ENCODE results near the gene GALNT9. TPM values are rescaled to one million over a fixed set of nuclear protein-coding genes. Genes with fewer than 3 reads are reported as not detected.

Gene GALNT9
- total and polyA plus RNA-seq, 2 donors (not counting 1 experiment from before 2014, with no cell fraction given), result 0.71 to 2.4 TPM

- DNase-seq, result no peak
- POLR2A ChIA-PET, result interaction anchor here (0.6 kb wide), 1 partner anchor 40 kb away, joined by 4 read pairs; no protein-coding TSS in a partner anchor
- Histone ChIP-seq H3K36me3 (replicated peaks in 1 of 2; ENCODE audit: control extremely low read depth in 1 of 2, control insufficient read depth in 1 of 2, extremely low read depth in 1 of 2, insufficient read depth in 2 of 2, low read length in 1 of 2) (no peaks in the 10 kb centered on the region), H3K27me3 (replicated peaks in 1 of 4; ENCODE audit: control extremely low read depth in 1 of 4, control insufficient read depth in 3 of 4, insufficient read depth in 4 of 4, low read length in 3 of 4) (peaks cover 0 to 27% (median 0%) of the 10 kb centered on the region in 4 experiments), H3K9me3 (ENCODE audit: control extremely low read depth in 1 of 3, control insufficient read depth in 2 of 3, insufficient read depth in 1 of 3, low read length in 2 of 3) (peaks cover 0 to 17% (median 0%) of the 10 kb centered on the region in 3 donors), H3K27ac (ENCODE audit: low read length in 2 of 2) (no peak overlapping the region), H3K79me2 (ENCODE audit: control insufficient read depth, insufficient read depth, low read length) (no peaks in the 10 kb centered on the region), H3K4me1 (ENCODE audit: control insufficient read depth in 2 of 2, insufficient read depth in 2 of 2, low read length in 2 of 2) (peaks cover 13 to 15% of the 10 kb centered on the region in 2 donors), H4K20me1 (ENCODE audit: control insufficient read depth, insufficient read depth, low read length, poor library complexity, severe bottlenecking) (no peaks in the 10 kb centered on the region), H2AFZ (ENCODE audit: insufficient read depth, low read depth, low read length, poor library complexity, severe bottlenecking) (no peak overlapping the region), H3K4me3 (ENCODE audit: control extremely low read depth in 1 of 5, extremely low read depth in 1 of 5, insufficient read depth in 1 of 5, low read depth in 2 of 5, low read length in 4 of 5) (no peak overlapping the region), H3K9ac (ENCODE audit: low read length) (no peak overlapping the region), H3K4me2 (replicated peaks; ENCODE audit: low read depth, low read length, poor library complexity, severe bottlenecking) (no peak overlapping the region)
- no peaks in the 10 kb centered on the region for H3K27me3 Mint-ChIP-seq
- no peaks in the 10 kb centered on the region for H3K9me3 Mint-ChIP-seq (ENCODE audit: insufficient read depth)
- H3K4me1 Mint-ChIP-seq, result peaks cover 9% of the 10 kb centered on the region
- intact Hi-C loops (cut with micrococcal nuclease), result no loop called here
- CTCF ChIA-PET, result no interaction called here
- no peak for ATAC-seq (ENCODE audit: low read depth)
- 92% methylated on average over 1 of the region's 1 CpG for WGBS (ENCODE audit: insufficient coverage)
- H3K27ac Mint-ChIP-seq, result no peak overlapping the region
- H3K4me3 Mint-ChIP-seq, result no peak overlapping the region
- no peak for TF ChIP-seq EZH2 (IDR thresholded peaks at IDR 0.05; ENCODE audit: borderline replicate concordance, insufficient read depth, low read depth, low read length, poor library complexity, severe bottlenecking)
- no peak for TF ChIP-seq CTCF (IDR thresholded peaks at IDR 0.05)
Measured at GRCh38 chr12:132226604-132227003, 102.8 kb downstream of the GALNT9 start.

- Histone ChIP-seq H3K79me2 (ENCODE audit: control insufficient read depth, insufficient read depth, low read length) (no peaks in the 10 kb centered on the region), H3K4me1 (ENCODE audit: control insufficient read depth in 2 of 2, insufficient read depth in 2 of 2, low read length in 2 of 2) (peaks cover 13 to 15% of the 10 kb centered on the region in 2 donors), H3K9me3 (ENCODE audit: control extremely low read depth in 1 of 3, control insufficient read depth in 2 of 3, insufficient read depth in 1 of 3, low read length in 2 of 3) (peaks cover 0 to 21% (median 1%) of the 10 kb centered on the region in 3 donors), H4K20me1 (ENCODE audit: control insufficient read depth, insufficient read depth, low read length, poor library complexity, severe bottlenecking) (no peaks in the 10 kb centered on the region), H3K36me3 (replicated peaks in 1 of 2; ENCODE audit: control extremely low read depth in 1 of 2, control insufficient read depth in 1 of 2, extremely low read depth in 1 of 2, insufficient read depth in 2 of 2, low read length in 1 of 2) (no peaks in the 10 kb centered on the region), H3K27me3 (replicated peaks in 1 of 4; ENCODE audit: control extremely low read depth in 1 of 4, control insufficient read depth in 3 of 4, insufficient read depth in 4 of 4, low read length in 3 of 4) (peaks cover 0 to 29% (median 0%) of the 10 kb centered on the region in 4 experiments), H3K27ac (ENCODE audit: low read length in 2 of 2) (no peak overlapping the region), H2AFZ (ENCODE audit: insufficient read depth, low read depth, low read length, poor library complexity, severe bottlenecking) (no peak overlapping the region), H3K9ac (ENCODE audit: low read length) (no peak overlapping the region), H3K4me3 (ENCODE audit: control extremely low read depth in 1 of 5, extremely low read depth in 1 of 5, insufficient read depth in 1 of 5, low read depth in 2 of 5, low read length in 4 of 5) (no peak overlapping the region), H3K4me2 (replicated peaks; ENCODE audit: low read depth, low read length, poor library complexity, severe bottlenecking) (no peak overlapping the region)
- no peak for ATAC-seq (ENCODE audit: low read depth)
- no peak overlapping the region for H3K27ac Mint-ChIP-seq
- ChIA-PET CTCF (no interaction called here), POLR2A (no interaction called here)
- intact Hi-C loops (cut with micrococcal nuclease), result no loop called here
- H3K4me3 Mint-ChIP-seq, result no peak overlapping the region
- 53% methylated on average over 1 of the region's 1 CpG for WGBS (ENCODE audit: insufficient coverage)
- no peak for DNase-seq
- no peaks in the 10 kb centered on the region for H3K9me3 Mint-ChIP-seq (ENCODE audit: insufficient read depth)
- H3K4me1 Mint-ChIP-seq, result peaks cover 10% of the 10 kb centered on the region
- H3K27me3 Mint-ChIP-seq, result peaks cover 3% of the 10 kb centered on the region
- TF ChIP-seq CTCF (IDR thresholded peaks at IDR 0.05) (no peak), EZH2 (IDR thresholded peaks at IDR 0.05; ENCODE audit: borderline replicate concordance, insufficient read depth, low read depth, low read length, poor library complexity, severe bottlenecking) (no peak)
Measured at GRCh38 chr12:132225214-132225613, 104.2 kb downstream of the GALNT9 start.

All from B cell (primary cell).